HG02623 (cell line): ENCODE measurements around the gene FN3K.

Source experiments
- ATAC-seq: cut with Tn5 transposase; IDR thresholded peaks from one replicate; pipeline ENCODE4 v1.9.1; 2021; ENCODE audit warnings: moderate library complexity; ENCODE audit not compliant: unreplicated experiment

FN3K gene

GRCh38 chr17:82734987-82735866 is at the start of gene FN3K:
Gene FN3K, plus strand, starts transcription at chr17:82735615. Its CDS starts 22 bp downstream, at chr17:82735637.
- ATAC-seq: no peak

GRCh38 chr17:82686366-82687324 is 48.8 kb upstream of the FN3K start:
- ATAC-seq: no peak

- no peak for ATAC-seq
Measured at GRCh38 chr17:82687375-82687861, 48.0 kb upstream of the FN3K start.

GRCh38 chr17:82687871-82688270 is 47.5 kb upstream of the FN3K start:
- ATAC-seq: no peak

GRCh38 chr17:82689077-82689476 is 46.3 kb upstream of the FN3K start:
- no peak for ATAC-seq

- ATAC-seq: no peak
Measured at GRCh38 chr17:82690786-82691489, 44.5 kb upstream of the FN3K start.

GRCh38 chr17:82691714-82692113 is 43.7 kb upstream of the FN3K start:
- ATAC-seq: no peak

GRCh38 chr17:82692268-82692667 is 43.1 kb upstream of the FN3K start:
- no peak for ATAC-seq

- ATAC-seq: no peak
Measured at GRCh38 chr17:82693168-82693867, 42.1 kb upstream of the FN3K start.

- ATAC-seq: no peak
Measured at GRCh38 chr17:82694647-82695046, 40.8 kb upstream of the FN3K start.

GRCh38 chr17:82696259-82696658 is 39.2 kb upstream of the FN3K start:
- ATAC-seq: no peak

GRCh38 chr17:82696916-82697807 is 38.3 kb upstream of the FN3K start:
- ATAC-seq: no peak

GRCh38 chr17:82697808-82698064 is 37.7 kb upstream of the FN3K start:
- ATAC-seq: no peak

- peak; percentile 93 for ATAC-seq
Measured at GRCh38 chr17:82698065-82698973, 37.1 kb upstream of the FN3K start, which contains the start of gene RAB40B. Gene RAB40B, minus strand, starts transcription at chr17:82698698. Its CDS starts 102 bp downstream, at chr17:82698596.

- no peak for ATAC-seq
Measured at GRCh38 chr17:82698974-82699442, 36.4 kb upstream of the FN3K start.

GRCh38 chr17:82699551-82699950 is 35.9 kb upstream of the FN3K start:
- no peak for ATAC-seq

- ATAC-seq: no peak
Measured at GRCh38 chr17:82702231-82702927, 33.0 kb upstream of the FN3K start.
